Lower lobe of right lung (tissue), 2 donors: ENCODE results near the gene SS18L1. TPM values are rescaled to one million over a fixed set of nuclear protein-coding genes. Genes with fewer than 3 reads are reported as not detected.

Source experiments
- ATAC-seq, 2 donors: fragments of 200-7000 bp; cut with Tn5 transposase; one replicate each; pipeline ENCODE4 v1.9.1; 2020 to 2022; ENCODE audit warnings: mild to moderate bottlenecking in 2 of 2, moderate library complexity in 2 of 2
- DNase-seq: peaks from one replicate; pipeline ENCODE4 v3.0.0-alpha.2; 2020
- H3K27ac ChIP-seq: fragments of 200-600 bp; one replicate; pipeline ENCODE4 v1.8.0; 2022
- H3K27me3 ChIP-seq: fragments of 200-600 bp; one replicate; pipeline ENCODE4 v1.8.0; 2022; ENCODE audit warnings: low read depth
- H3K36me3 ChIP-seq: fragments of 200-600 bp; one replicate; pipeline ENCODE4 v1.8.0; 2022; ENCODE audit warnings: mild to moderate bottlenecking
- H3K4me1 ChIP-seq: fragments of 200-600 bp; one replicate; pipeline ENCODE4 v1.8.0; 2022
- H3K4me3 ChIP-seq: fragments of 200-600 bp; one replicate; pipeline ENCODE4 v1.8.0; 2022; ENCODE audit warnings: mild to moderate bottlenecking
- H3K9me3 ChIP-seq: fragments of 200-600 bp; one replicate; pipeline ENCODE4 v1.8.0; 2022
- CTCF ChIP-seq: fragments of 200-600 bp; IDR thresholded peaks from one replicate; pipeline ENCODE4 v1.8.0; 2022; ENCODE audit warnings: antibody characterized with exemption, mild to moderate bottlenecking
- intact Hi-C: fragments of 100-400 bp; cut with DNase I; formaldehyde crosslinking; loops from one replicate; pipeline ENCODE4 v1.11.0; 2022
- total RNA-seq: library from RNA; stranded (reverse); fragmentation: NEBNext Ultra II Directional; extraction: Animal tissue kit (Norgen Biotek cat#: 25700); gene quantifications from one replicate; pipeline ENCODE4 v1.2.1, GENCODE V29; 2021
- donor health status: DM: no; HTN: yes; CAD: no; lungs with severe emphysema.

The SS18L1 gene
- total RNA-seq, 1 donor from 2014 or later = 17.8 TPM

DNA sequence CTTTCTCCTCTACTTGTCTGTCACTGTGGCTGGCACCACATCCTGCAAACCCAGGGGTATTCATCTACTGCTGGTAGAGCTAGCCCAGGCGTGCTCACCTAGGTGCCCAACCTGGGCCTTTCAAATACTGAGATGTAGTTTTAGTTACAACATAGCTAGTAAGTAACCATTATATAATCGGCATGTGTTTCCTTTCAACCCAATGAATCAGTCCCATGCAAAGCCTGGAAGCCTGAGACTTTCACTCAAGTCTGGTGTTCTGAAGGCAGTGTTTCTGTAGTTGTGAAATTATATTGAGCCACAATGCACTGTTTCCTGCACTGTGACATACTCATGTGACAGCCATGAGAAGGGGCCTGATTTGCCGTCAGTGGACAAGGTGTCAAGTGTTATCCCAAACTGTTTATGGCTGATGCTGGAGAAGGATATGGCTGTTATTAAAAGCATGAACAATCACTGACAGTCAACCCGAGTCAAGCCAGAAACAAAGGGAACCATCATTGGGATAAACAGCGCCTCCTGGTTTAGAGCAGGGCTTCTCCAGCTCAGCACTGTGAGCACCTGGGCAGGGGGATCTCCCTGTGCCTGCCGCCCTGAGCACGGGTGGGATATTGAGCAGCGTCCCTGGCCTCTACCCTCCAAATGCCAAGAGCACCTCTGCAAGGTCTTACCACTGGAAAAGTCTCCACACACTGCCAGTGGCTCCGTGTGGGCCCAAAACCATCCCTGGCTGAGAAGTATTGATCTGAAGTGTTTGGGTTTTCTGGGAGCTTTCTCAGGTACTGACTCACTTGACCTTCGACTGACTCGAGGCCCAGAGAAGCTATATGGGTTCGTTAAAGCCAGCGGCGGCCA is 1.9 kb upstream of the SS18L1 start:
- DNase-seq (no peak), ATAC-seq (no peak)
- peaks cover 43% of the 10 kb centered on the region for H3K36me3 ChIP-seq
- H3K4me1 ChIP-seq = peaks cover 33% of the 10 kb centered on the region
- peak overlapping the region; percentile 89 for H3K27ac ChIP-seq
- H3K9me3 ChIP-seq = no peaks in the 10 kb centered on the region
- peak; percentile 30 for TF ChIP-seq CTCF
- H3K4me3 ChIP-seq = peak overlapping the region; percentile 87
- intact Hi-C loops = no loop called here
- H3K27me3 ChIP-seq = no peaks in the 10 kb centered on the region

DNA sequence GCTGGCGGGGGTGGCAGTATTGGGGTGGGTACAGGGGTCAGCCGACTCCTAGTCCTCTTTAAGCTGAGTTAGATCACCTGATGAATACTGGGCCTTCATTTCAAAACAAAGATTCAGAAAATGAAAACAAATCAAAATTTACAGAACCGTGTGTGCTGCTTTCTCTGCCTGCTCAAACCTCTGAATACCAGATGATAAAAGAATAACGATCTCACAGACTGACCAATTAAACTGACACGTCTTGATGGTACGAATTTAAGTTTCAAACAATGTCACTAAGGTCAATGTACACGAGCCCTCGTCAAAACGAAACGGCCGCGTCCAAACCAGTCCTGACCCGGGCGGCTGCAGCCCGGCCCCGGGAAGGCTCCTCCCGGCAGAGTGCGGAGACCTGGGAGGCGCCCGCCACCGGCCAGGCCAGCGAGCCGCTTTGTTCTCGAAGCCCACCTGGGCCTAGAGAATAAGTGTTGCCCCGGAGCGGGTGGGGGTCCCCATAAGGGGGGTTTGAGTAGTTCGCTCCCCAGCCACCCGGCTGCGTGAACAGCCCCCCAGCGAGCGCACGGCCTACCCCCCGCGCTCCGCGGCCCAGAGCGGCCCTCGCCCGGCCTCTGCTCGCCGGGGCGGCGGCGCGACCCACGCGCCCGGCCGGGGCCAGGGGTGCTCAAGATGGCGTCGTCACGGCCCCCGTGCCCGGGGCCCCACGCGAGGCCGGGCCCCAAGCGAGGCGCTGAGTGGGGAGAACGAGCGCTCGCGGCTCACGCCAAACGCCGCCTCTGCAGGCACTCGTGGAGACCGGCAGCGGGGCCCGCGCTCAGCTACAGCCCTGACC is 1.1 kb upstream of the SS18L1 start:
- H3K4me1 ChIP-seq = peaks cover 33% of the 10 kb centered on the region
- DNase-seq (no peak), ATAC-seq (peak; percentile 17 to 35)
- peaks cover 35% of the 10 kb centered on the region for H3K36me3 ChIP-seq
- peak overlapping the region; percentile 87 for H3K4me3 ChIP-seq
- H3K9me3 ChIP-seq = no peaks in the 10 kb centered on the region
- intact Hi-C loops = no loop called here
- H3K27ac ChIP-seq = peak overlapping the region; percentile 89
- no peaks in the 10 kb centered on the region for H3K27me3 ChIP-seq
- TF ChIP-seq CTCF = no peak

- DNase-seq (peak; percentile 76), ATAC-seq (peak; percentile 56 to 65)
- Histone ChIP-seq H3K9me3 (no peaks in the 10 kb centered on the region), H3K27me3 (no peaks in the 10 kb centered on the region), H3K36me3 (peaks cover 18% of the 10 kb centered on the region), H3K27ac (peak overlapping the region; percentile 89), H3K4me3 (peak overlapping the region; percentile 90), H3K4me1 (peaks cover 41% of the 10 kb centered on the region)
- no peak for TF ChIP-seq CTCF
- intact Hi-C loops = no loop called here
Measured at GRCh38 chr20:62143957-62144825, 622 bp downstream of the SS18L1 start.

DNA sequence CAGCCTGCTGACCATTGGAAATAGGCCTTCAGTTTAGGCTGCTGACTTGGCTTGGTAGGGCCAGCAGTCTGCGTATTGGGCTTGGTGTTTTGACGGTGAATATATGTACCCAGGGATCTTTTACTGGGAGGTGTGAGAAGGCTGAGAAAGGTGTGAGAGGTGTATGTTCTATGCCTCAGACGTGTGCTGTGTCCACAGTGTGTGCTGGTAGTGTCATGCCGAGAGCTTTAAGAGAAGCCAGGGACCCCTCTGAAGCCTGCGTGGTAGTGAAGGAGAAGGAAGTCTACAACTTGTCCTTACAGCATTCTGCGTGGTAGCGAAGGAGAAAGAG is 2.1 kb downstream of the SS18L1 start:
- H3K27ac ChIP-seq = no peak overlapping the region
- intact Hi-C loops = no loop called here
- peaks cover 3% of the 10 kb centered on the region for H3K36me3 ChIP-seq
- peaks cover 47% of the 10 kb centered on the region for H3K4me1 ChIP-seq
- no peak for TF ChIP-seq CTCF
- H3K4me3 ChIP-seq = no peak overlapping the region
- H3K9me3 ChIP-seq = no peaks in the 10 kb centered on the region
- ATAC-seq (no peak), DNase-seq (no peak)
- H3K27me3 ChIP-seq = no peaks in the 10 kb centered on the region

DNA sequence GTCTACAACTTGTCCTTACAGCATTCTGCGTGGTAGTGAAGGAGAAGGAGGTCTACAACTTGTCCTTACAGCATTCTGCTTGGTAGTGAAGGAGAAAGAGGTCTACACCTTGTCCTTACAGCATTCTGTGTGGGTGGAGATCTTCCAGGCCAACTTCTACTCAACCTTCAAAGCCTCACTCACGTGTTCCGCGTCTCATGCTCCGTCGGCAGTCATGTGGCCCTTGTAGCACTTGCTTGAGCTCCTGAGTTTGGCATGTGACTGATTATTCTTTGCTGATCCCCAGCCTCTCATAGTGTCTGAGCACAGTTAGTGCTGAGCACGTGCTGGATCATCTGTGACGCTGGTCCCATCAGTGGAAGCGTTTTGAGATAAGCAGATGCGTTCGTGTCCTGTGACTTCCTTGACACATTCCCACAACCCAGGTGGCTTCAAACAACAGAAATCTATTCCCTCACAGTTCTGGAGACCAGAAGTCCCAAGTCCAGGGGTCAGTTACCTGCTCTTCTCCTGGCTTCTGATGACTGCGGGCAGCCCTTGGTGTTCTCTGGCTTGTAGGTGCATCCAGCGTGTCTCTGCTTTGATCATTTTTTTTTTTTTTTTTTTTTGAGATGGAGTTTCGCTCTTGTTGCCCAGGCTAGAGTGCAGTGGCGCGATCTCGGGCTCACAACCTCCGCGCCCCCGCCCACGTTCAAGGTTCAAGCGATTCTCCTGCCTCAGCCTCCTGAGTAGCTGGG is 2.6 kb downstream of the SS18L1 start:
- Histone ChIP-seq H3K9me3 (no peaks in the 10 kb centered on the region), H3K27me3 (no peaks in the 10 kb centered on the region), H3K36me3 (no peaks in the 10 kb centered on the region), H3K4me3 (no peak overlapping the region), H3K4me1 (peaks cover 42% of the 10 kb centered on the region), H3K27ac (no peak overlapping the region)
- ATAC-seq (no peak), DNase-seq (no peak)
- intact Hi-C loops = no loop called here
- no peak for TF ChIP-seq CTCF
